ENCODE measurements around the gene CNOT8. TPM values are rescaled to one million over a fixed set of nuclear protein-coding genes. Genes with fewer than 3 reads are reported as not detected.

CNOT8 gene
- total and polyA plus RNA-seq, 2 donors (not counting 3 experiments of a cell fraction or from before 2014, with no cell fraction given): 42.6 to 53.7 TPM

- intact Hi-C loops (cut with micrococcal nuclease) (no loop called here), dilution Hi-C loops (cut with MboI; ENCODE audit: extremely low pct_ligation_motif_present, low sequenced_read_pairs) (no loop called here)
- H2AFZ ChIP-seq (ENCODE audit: low read depth, low read length): no peak overlapping the region
- no peak for DNase-seq (ENCODE audit: low read depth, low spot score)
- H3K79me2 ChIP-seq (ENCODE audit: control insufficient read depth, insufficient read depth, low read length): peaks cover 18% of the 10 kb centered on the region
- ChIA-PET CTCF (interaction anchor here (0.8 to 1.1 kb wide), 2 partner anchors 9 to 38 kb away, joined by 3 read pairs; no protein-coding TSS in a partner anchor), POLR2A (no interaction called here)
- H3K36me3 ChIP-seq (ENCODE audit: control insufficient read depth in 2 of 2, extremely low read depth in 1 of 2, insufficient read depth in 2 of 2, low read length in 2 of 2): peaks cover 25 to 29% of the 10 kb centered on the region in 2 experiments
- H3K27ac ChIP-seq (ENCODE audit: insufficient read depth, low read depth, low read length): no peak overlapping the region
- no peak for TF ChIP-seq JUN (IDR thresholded peaks at IDR 0.05; ENCODE audit: borderline replicate concordance, insufficient read depth, insufficient read length, low read depth)
- no peaks in the 10 kb centered on the region for H4K20me1 ChIP-seq (replicated peaks; ENCODE audit: control insufficient read depth, extremely low read depth, insufficient read depth, low read length)
- no peak overlapping the region for H3K4me3 ChIP-seq (replicated peaks in 1 of 3; ENCODE audit: insufficient read depth in 1 of 3, low read depth in 1 of 3, low read length in 3 of 3)
- no peaks in the 10 kb centered on the region for H3K9me3 ChIP-seq (replicated peaks; ENCODE audit: control insufficient read depth, insufficient read depth, low read length)
- H3K27me3 ChIP-seq (ENCODE audit: control insufficient read depth in 2 of 2, insufficient read depth in 2 of 2, low read length in 2 of 2): no peaks in the 10 kb centered on the region
- no peaks in the 10 kb centered on the region for H3K9me1 ChIP-seq (replicated peaks; ENCODE audit: control insufficient read depth, extremely low read depth, insufficient read depth, low read length)
- BruUV-seq (replicated peaks): no TSS peak
- FAIRE-seq: no peak
- H3K4me2 ChIP-seq (ENCODE audit: insufficient read depth, low read length): no peak overlapping the region
- no peak overlapping the region for H3K9ac ChIP-seq (replicated peaks; ENCODE audit: extremely low read depth, insufficient read depth, low read length)
- H3K4me1 ChIP-seq (ENCODE audit: control insufficient read depth, extremely low read depth, insufficient read depth, low read length): no peaks in the 10 kb centered on the region
These were observed 10.3 kb downstream of the CNOT8 start for GRCh38 chr5:154868702-154869101.

- H3K9me3 ChIP-seq (replicated peaks; ENCODE audit: control insufficient read depth, insufficient read depth, low read length): no peaks in the 10 kb centered on the region
- H3K4me3 ChIP-seq (replicated peaks in 1 of 3; ENCODE audit: insufficient read depth in 1 of 3, low read depth in 1 of 3, low read length in 3 of 3): no peak overlapping the region
- BruUV-seq (replicated peaks): no TSS peak
- FAIRE-seq: no peak
- H3K9me1 ChIP-seq (replicated peaks; ENCODE audit: control insufficient read depth, extremely low read depth, insufficient read depth, low read length): no peaks in the 10 kb centered on the region
- H4K20me1 ChIP-seq (replicated peaks; ENCODE audit: control insufficient read depth, extremely low read depth, insufficient read depth, low read length): no peaks in the 10 kb centered on the region
- ChIA-PET CTCF (interaction anchor here (1.5 kb wide), 1 partner anchor 9 kb away, joined by 5 read pairs; no protein-coding TSS in a partner anchor), POLR2A (interaction anchor here (0.7 kb wide), 1 partner anchor 186 kb away, joined by 6 read pairs; no protein-coding TSS in a partner anchor)
- TF ChIP-seq EZH2 (IDR thresholded peaks at IDR 0.05; ENCODE audit: borderline replicate concordance, low read depth, low read length, severe bottlenecking): no peak
- no peak for TF ChIP-seq POLR2A (IDR thresholded peaks at IDR 0.05; ENCODE audit: low read depth, low read length)
- no peak for TF ChIP-seq MYC (IDR thresholded peaks at IDR 0.05; ENCODE audit: low read depth, low read length)
- TF ChIP-seq MAX (IDR thresholded peaks at IDR 0.05; ENCODE audit: insufficient read depth, insufficient read length): no peak
- TF ChIP-seq CTCF (IDR thresholded peaks at IDR 0.05; ENCODE audit: extremely low read depth in 1 of 2, insufficient read depth in 1 of 2, low read depth in 1 of 2, low read length in 2 of 2): no peak
- TF ChIP-seq GATA2 (IDR thresholded peaks at IDR 0.05; ENCODE audit: insufficient read depth, insufficient read length, low read depth, low read length): no peak
- TF ChIP-seq FOS (IDR thresholded peaks at IDR 0.05; ENCODE audit: borderline replicate concordance, insufficient read depth, low read length): no peak
- no peak for TF ChIP-seq POLR2AphosphoS5 (IDR thresholded peaks at IDR 0.05; ENCODE audit: insufficient read depth, low read depth, low read length)
- TF ChIP-seq JUN (IDR thresholded peaks at IDR 0.05; ENCODE audit: borderline replicate concordance, insufficient read depth, insufficient read length, low read depth): no peak
- dilution Hi-C loops (cut with MboI; ENCODE audit: extremely low pct_ligation_motif_present, low sequenced_read_pairs) (no loop called here), intact Hi-C loops (cut with micrococcal nuclease) (no loop called here)
- no peaks in the 10 kb centered on the region for H3K4me1 ChIP-seq (ENCODE audit: control insufficient read depth, extremely low read depth, insufficient read depth, low read length)
- H3K27me3 ChIP-seq (ENCODE audit: control insufficient read depth in 2 of 2, insufficient read depth in 2 of 2, low read length in 2 of 2): no peaks in the 10 kb centered on the region
- no peak overlapping the region for H3K9ac ChIP-seq (replicated peaks; ENCODE audit: extremely low read depth, insufficient read depth, low read length)
- peaks cover 37 to 41% of the 10 kb centered on the region in 2 experiments for H3K36me3 ChIP-seq (ENCODE audit: control insufficient read depth in 2 of 2, extremely low read depth in 1 of 2, insufficient read depth in 2 of 2, low read length in 2 of 2)
- no peak overlapping the region for H3K4me2 ChIP-seq (ENCODE audit: insufficient read depth, low read length)
- no peak overlapping the region for H2AFZ ChIP-seq (ENCODE audit: low read depth, low read length)
- no peak overlapping the region for H3K27ac ChIP-seq (ENCODE audit: insufficient read depth, low read depth, low read length)
- peaks cover 2% of the 10 kb centered on the region for H3K79me2 ChIP-seq (ENCODE audit: control insufficient read depth, insufficient read depth, low read length)
- no peak for DNase-seq (ENCODE audit: low read depth, low spot score)
These were observed 13.3 kb downstream of the CNOT8 start for GRCh38 chr5:154871734-154872133.

Measured in endothelial cell of umbilical vein (primary cell).